T1000 (cell line): ENCODE data around the gene SLC9A2.

ENCODE experiments used
- DNase-seq: peaks from one replicate; lab custom pipeline; 2025; ENCODE audit warnings: mixed read lengths; lab: John Stamatoyannopoulos, UW

The SLC9A2 gene

GRCh38 chr2:102674836-102675235 is 55.5 kb downstream of the SLC9A2 start:
- no peak for DNase-seq

- no peak for DNase-seq
Observed at GRCh38 chr2:102677244-102678215, 58.2 kb downstream of the SLC9A2 start.

- no peak for DNase-seq
Observed at GRCh38 chr2:102678442-102678841, 59.1 kb downstream of the SLC9A2 start.

- DNase-seq: no peak
Observed at GRCh38 chr2:102686479-102687439, 67.4 kb downstream of the SLC9A2 start.

GRCh38 chr2:102690012-102690411 is 70.7 kb downstream of the SLC9A2 start:
- DNase-seq: no peak

- no peak for DNase-seq
Observed at GRCh38 chr2:102696463-102696862, 77.1 kb downstream of the SLC9A2 start.

- DNase-seq: peak; percentile 12
Observed at GRCh38 chr2:102698369-102699111, 79.2 kb downstream of the SLC9A2 start.

- DNase-seq: no peak
Observed at GRCh38 chr2:102703305-102703704, 84.0 kb downstream of the SLC9A2 start.

GRCh38 chr2:102703748-102704147 is 84.4 kb downstream of the SLC9A2 start:
- no peak for DNase-seq

- no peak for DNase-seq
Observed at GRCh38 chr2:102704531-102704930, 85.2 kb downstream of the SLC9A2 start.

GRCh38 chr2:102707796-102708695 is 88.7 kb downstream of the SLC9A2 start:
- no peak for DNase-seq

GRCh38 chr2:102708847-102709559 is 89.7 kb downstream of the SLC9A2 start:
- DNase-seq: no peak

- DNase-seq: no peak
Observed at GRCh38 chr2:102717308-102718018, 98.1 kb downstream of the SLC9A2 start.

GRCh38 chr2:102718387-102719316 is 99.3 kb downstream of the SLC9A2 start:
- DNase-seq: no peak

- DNase-seq: no peak
Observed at GRCh38 chr2:102724016-102724490, 104.7 kb downstream of the SLC9A2 start.

GRCh38 chr2:102724553-102724952 is 105.2 kb downstream of the SLC9A2 start:
- no peak for DNase-seq

- no peak for DNase-seq
Observed at GRCh38 chr2:102726128-102727087, 107.1 kb downstream of the SLC9A2 start.
